PC-9 (cell line): ENCODE data around the gene SAMD14. TPM values are rescaled to one million over a fixed set of nuclear protein-coding genes. Genes with fewer than 3 reads are reported as not detected.
A peak's percentile ranks its signal among the peaks of the same experiment; 100 is the strongest.

Experiments used
- BruUV-seq: library from RNA; stranded (reverse); fragments of 400-500 nt; replicated peaks from 2 replicates; lab custom pipeline; 2021; lab: Mats Ljungman, UMichigan
- CTCF ChIA-PET: fragments of 300-600 bp; sonication (Branson Sonifier 250); formaldehyde crosslinking; loops from one replicate; lab custom pipeline; 2022; ENCODE audit warnings: antibody characterized with exemption; lab: Charles Lee
- POLR2A ChIA-PET: fragments of 300-600 bp; sonication (Branson Sonifier 250); formaldehyde crosslinking; loops from one replicate; lab custom pipeline; 2022; ENCODE audit warnings: antibody characterized with exemption; ENCODE audit not compliant: unreplicated experiment; lab: Charles Lee
- DNase-seq, 2 experiments: peaks; one replicate each; pipeline versions ENCODE4 v3.0.0 to v3.0.0-alpha.2; 2015 to 2022; ENCODE audit warnings: mixed read lengths in 1 of 2
- H2AFZ ChIP-seq: fragments of 200-600 bp; sonication (generic); 2 replicates; pipeline ENCODE4 v1.8.1; 2017; ENCODE audit warnings: antibody characterized with exemption
- H3F3A ChIP-seq: fragments of 200-600 bp; sonication (generic); 2 replicates; pipeline ENCODE4 v1.8.1; 2017; ENCODE audit warnings: antibody characterized with exemption, mild to moderate bottlenecking, low read depth; ENCODE audit not compliant: insufficient read depth
- H3K27ac ChIP-seq: fragments of 200-600 bp; sonication (generic); 2 replicates; pipeline ENCODE4 v1.6.1; 2016; ENCODE audit warnings: mixed run types
- H3K27me3 ChIP-seq: fragments of 200-600 bp; sonication (generic); 2 replicates; pipeline ENCODE4 v1.6.1; 2016; ENCODE audit warnings: low read depth, mixed run types; ENCODE audit not compliant: insufficient read depth
- H3K36me3 ChIP-seq: fragments of 200-600 bp; sonication (generic); 2 replicates; pipeline ENCODE4 v1.6.1; 2016; ENCODE audit warnings: low read depth, mixed run types
- H3K4me1 ChIP-seq: fragments of 200-600 bp; sonication (generic); replicated peaks from 2 replicates; pipeline ENCODE4 v1.6.1; 2016; ENCODE audit warnings: mixed run types; ENCODE audit not compliant: insufficient read depth
- H3K4me2 ChIP-seq: fragments of 200-600 bp; sonication (generic); 2 replicates; pipeline ENCODE4 v1.6.1; 2017; ENCODE audit warnings: mixed run types
- H3K4me3 ChIP-seq: fragments of 200-600 bp; sonication (generic); 2 replicates; pipeline ENCODE4 v1.6.1; 2016; ENCODE audit warnings: mixed run types
- H3K79me2 ChIP-seq: fragments of 200-600 bp; sonication (generic); 2 replicates; pipeline ENCODE4 v1.6.1; 2017; ENCODE audit warnings: low read depth, mixed run types
- H3K9me2 ChIP-seq: fragments of 200-600 bp; sonication (generic); 2 replicates; pipeline ENCODE4 v1.8.1; 2017; ENCODE audit warnings: mild to moderate bottlenecking; ENCODE audit not compliant: insufficient read depth
- H3K9me3 ChIP-seq: fragments of 200-600 bp; sonication (generic); 2 replicates; pipeline ENCODE4 v1.8.1; 2016; ENCODE audit warnings: low read depth; ENCODE audit not compliant: insufficient read depth
- H4K20me1 ChIP-seq: fragments of 200-600 bp; sonication (generic); 2 replicates; pipeline ENCODE4 v1.8.1; 2017; ENCODE audit not compliant: insufficient read depth
- EZH2 ChIP-seq: fragments of 200-600 bp; sonication (generic); IDR thresholded peaks from 2 replicates; pipeline ENCODE4 v1.8.0; 2017; ENCODE audit warnings: antibody characterized with exemption, low read depth
- intact Hi-C: fragments of 100-400 bp; cut with micrococcal nuclease; formaldehyde crosslinking; loops from one replicate; pipeline ENCODE4 v1.10.0; 2022; ENCODE audit not compliant: unreplicated experiment
- total RNA-seq: library from RNA; stranded (reverse); gene quantifications from 2 replicates; pipeline ENCODE4 v1.2.3, GENCODE V29; 2021
- TF ChIP-seq, protein P1 (sequence below): fragments of 200-600 bp; sonication (generic); conservative IDR thresholded peaks from 2 replicates; pipeline ENCODE4 v1.6.1; 2017; ENCODE audit warnings: mixed run types, antibody characterized with exemption, mild to moderate bottlenecking, moderate library complexity

The SAMD14 gene
- total RNA-seq, 1 experiment from 2014 or later: 0.17 TPM

DNA sequence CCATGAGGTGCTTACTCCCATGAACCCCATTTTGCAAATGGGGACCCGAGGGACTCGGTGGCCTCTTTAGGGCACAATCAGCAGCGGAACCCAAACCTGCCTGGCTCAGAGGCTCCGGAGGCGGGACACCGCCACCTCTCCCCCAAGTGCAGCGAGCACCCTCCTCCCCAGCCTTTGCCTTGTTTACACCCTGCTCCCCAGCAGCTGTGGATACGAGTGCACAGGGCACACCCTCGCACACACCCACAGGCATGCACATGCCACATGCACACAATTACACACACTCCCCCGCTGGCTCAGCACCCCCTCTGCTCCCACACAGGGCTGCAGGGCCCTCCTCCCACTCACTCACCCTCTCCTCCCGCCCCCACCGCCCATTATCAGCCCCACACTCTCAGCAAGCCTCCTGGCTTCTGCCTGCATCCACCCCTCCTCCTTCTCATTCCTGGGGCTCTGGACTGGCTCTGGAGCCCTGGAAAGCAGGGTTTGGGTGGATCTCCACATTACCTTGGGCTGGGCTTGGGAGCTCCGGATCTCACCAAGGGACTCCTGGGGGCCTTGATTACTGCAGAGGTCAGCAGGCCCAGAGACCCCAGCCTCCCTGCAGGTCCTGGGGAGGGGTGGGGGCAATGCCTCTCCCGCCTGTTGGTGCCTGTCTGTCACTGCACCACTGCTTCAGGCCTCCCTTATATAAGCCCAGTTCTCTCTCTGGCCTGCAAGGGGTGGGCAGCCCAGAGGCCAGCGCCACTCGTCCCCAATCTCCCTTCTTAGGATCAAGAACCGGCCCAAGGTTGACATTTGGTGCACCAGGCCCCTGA lies 28.4 kb downstream of the SAMD14 start:
- Histone ChIP-seq H3K27ac (no peak overlapping the region), H3K4me2 (peak overlapping the region; percentile 61), H3F3A (peaks cover 34% of the 10 kb centered on the region), H3K27me3 (no peaks in the 10 kb centered on the region), H2AFZ (no peak overlapping the region), H4K20me1 (peaks cover 6% of the 10 kb centered on the region; the same call in 1 of the 2 replicates), H3K79me2 (peaks cover 5% of the 10 kb centered on the region; the same call in 1 of the 2 replicates), H3K4me3 (no peak overlapping the region), H3K9me3 (no peaks in the 10 kb centered on the region), H3K4me1 (peaks cover 36% of the 10 kb centered on the region), H3K9me2 (no peaks in the 10 kb centered on the region), H3K36me3 (no peaks in the 10 kb centered on the region)
- BruUV-seq: no TSS peak
- ChIA-PET POLR2A (interaction anchor here (0.6 kb wide), 1 partner anchor 193 kb away, joined by 9 read pairs; no protein-coding TSS in a partner anchor), CTCF (no interaction called here)
- intact Hi-C loops: no loop called here
- no peak for TF ChIP-seq EZH2
- TF ChIP-seq, protein P1, sequence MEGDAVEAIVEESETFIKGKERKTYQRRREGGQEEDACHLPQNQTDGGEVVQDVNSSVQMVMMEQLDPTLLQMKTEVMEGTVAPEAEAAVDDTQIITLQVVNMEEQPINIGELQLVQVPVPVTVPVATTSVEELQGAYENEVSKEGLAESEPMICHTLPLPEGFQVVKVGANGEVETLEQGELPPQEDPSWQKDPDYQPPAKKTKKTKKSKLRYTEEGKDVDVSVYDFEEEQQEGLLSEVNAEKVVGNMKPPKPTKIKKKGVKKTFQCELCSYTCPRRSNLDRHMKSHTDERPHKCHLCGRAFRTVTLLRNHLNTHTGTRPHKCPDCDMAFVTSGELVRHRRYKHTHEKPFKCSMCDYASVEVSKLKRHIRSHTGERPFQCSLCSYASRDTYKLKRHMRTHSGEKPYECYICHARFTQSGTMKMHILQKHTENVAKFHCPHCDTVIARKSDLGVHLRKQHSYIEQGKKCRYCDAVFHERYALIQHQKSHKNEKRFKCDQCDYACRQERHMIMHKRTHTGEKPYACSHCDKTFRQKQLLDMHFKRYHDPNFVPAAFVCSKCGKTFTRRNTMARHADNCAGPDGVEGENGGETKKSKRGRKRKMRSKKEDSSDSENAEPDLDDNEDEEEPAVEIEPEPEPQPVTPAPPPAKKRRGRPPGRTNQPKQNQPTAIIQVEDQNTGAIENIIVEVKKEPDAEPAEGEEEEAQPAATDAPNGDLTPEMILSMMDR: no peak
- peak in 1 of 2 experiments; percentile 52 for DNase-seq

DNA sequence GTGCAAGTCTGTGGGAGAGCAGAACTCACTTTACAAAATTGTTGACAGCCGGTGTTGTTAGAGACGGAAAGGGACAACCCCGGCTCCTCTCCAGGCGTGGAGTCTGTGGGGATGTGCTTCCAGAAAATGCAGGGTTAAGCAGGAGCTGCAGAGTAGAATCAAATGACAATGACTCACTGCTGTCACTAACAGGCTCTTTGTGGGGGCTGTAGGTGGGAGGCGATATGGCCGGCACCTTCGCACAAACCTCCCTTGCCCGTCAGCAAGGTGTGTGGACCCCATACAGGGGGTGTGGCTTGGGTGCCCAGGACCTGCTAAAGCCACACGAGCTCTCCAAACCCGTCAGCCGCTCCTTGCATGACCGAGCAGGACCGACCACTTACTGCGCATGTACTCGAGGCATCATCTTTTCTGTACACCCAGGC lies 29.0 kb downstream of the SAMD14 start:
- Histone ChIP-seq H3K36me3 (no peaks in the 10 kb centered on the region), H3K27ac (no peak overlapping the region), H3K9me2 (no peaks in the 10 kb centered on the region), H3K79me2 (peaks cover 5% of the 10 kb centered on the region; the same call in 1 of the 2 replicates), H4K20me1 (peaks cover 6% of the 10 kb centered on the region; the same call in 1 of the 2 replicates), H2AFZ (no peak overlapping the region), H3K4me3 (no peak overlapping the region), H3K27me3 (no peaks in the 10 kb centered on the region), H3K4me2 (peak overlapping the region; percentile 61), H3K9me3 (no peaks in the 10 kb centered on the region), H3F3A (peaks cover 34% of the 10 kb centered on the region), H3K4me1 (peaks cover 39% of the 10 kb centered on the region)
- TF ChIP-seq EZH2: no peak
- TF ChIP-seq, protein P1: no peak
- BruUV-seq: no TSS peak
- POLR2A ChIA-PET: interaction anchor here (0.6 kb wide), 1 partner anchor 192 kb away, joined by 9 read pairs; no protein-coding TSS in a partner anchor
- CTCF ChIA-PET: no interaction called here
- DNase-seq: peak in 1 of 2 experiments; percentile 54
- intact Hi-C loops: no loop called here

DNA sequence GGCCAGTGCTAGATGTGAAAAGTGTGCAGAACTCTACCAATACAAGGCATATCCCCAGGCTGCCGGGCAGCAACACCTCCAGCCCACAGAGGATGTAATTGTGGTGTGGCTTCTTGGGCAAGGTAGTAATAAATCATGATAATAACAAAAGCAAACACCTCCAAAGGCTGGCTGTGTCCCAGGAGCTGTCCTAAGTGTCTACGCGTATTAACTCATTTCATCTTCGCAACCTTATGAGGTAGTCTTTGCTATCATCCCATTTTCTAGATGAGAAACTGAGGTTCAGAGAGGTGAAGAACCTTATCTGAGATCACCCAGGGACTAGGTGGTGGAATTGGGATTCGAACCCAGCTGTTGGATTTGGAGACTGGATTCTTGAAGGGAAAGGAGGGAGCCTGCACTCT lies 29.5 kb downstream of the SAMD14 start:
- no TSS peak for BruUV-seq
- peak in 1 of 2 experiments; percentile 75 for DNase-seq
- no peak overlapping the region for H3K4me3 ChIP-seq
- H2AFZ ChIP-seq: no peak overlapping the region
- H4K20me1 ChIP-seq: peaks cover 6% of the 10 kb centered on the region; the same call in 1 of the 2 replicates
- no peak for TF ChIP-seq EZH2
- TF ChIP-seq, protein P1: no peak
- H3K79me2 ChIP-seq: peaks cover 10% of the 10 kb centered on the region; the same call in 1 of the 2 replicates
- intact Hi-C loops: no loop called here
- no peaks in the 10 kb centered on the region for H3K27me3 ChIP-seq
- H3K9me2 ChIP-seq: no peaks in the 10 kb centered on the region
- ChIA-PET POLR2A (no interaction called here), CTCF (interaction anchor here (0.9 kb wide), 1 partner anchor 13 kb away, joined by 3 read pairs; no protein-coding TSS in a partner anchor)
- peaks cover 34% of the 10 kb centered on the region for H3F3A ChIP-seq
- H3K27ac ChIP-seq: no peak overlapping the region
- peaks cover 42% of the 10 kb centered on the region for H3K4me1 ChIP-seq
- no peaks in the 10 kb centered on the region for H3K9me3 ChIP-seq
- H3K36me3 ChIP-seq: no peaks in the 10 kb centered on the region
- H3K4me2 ChIP-seq: peak overlapping the region; percentile 61
